H1 (cell line): ENCODE data around the gene CACNA1A. TPM values are rescaled to one million over a fixed set of nuclear protein-coding genes. Genes with fewer than 3 reads are reported as not detected.

ENCODE experiments used
- BACH1 ChIP-seq: IDR thresholded peaks from 2 replicates; pipeline ENCODE4 v1.6.1; 2012; ENCODE audit warnings: low read length, improper control_type of control experiment
- E2F6 ChIP-seq: IDR thresholded peaks from 2 replicates; pipeline ENCODE4 v1.6.1; 2012; ENCODE audit warnings: inconsistent platforms
- SUZ12 ChIP-seq: fragments of 200-600 bp; sonication (generic); IDR thresholded peaks from 2 replicates; pipeline ENCODE4 v1.6.1; 2012; ENCODE audit warnings: mild to moderate bottlenecking, inconsistent platforms, low read length, moderate library complexity, mixed read lengths
- polyA plus RNA-seq, 7 experiments: library from polyadenylated mRNA; depleted of rRNA in 3 of 7; stranded (reverse) in 5 of 7; unstranded in 2 of 7; fragments of >200 nt in 5 of 7; fragments of 200-250 nt in 2 of 7; gene quantifications; 1 replicate in 5 of 7; 2 replicates in 1 of 7; 4 replicates in 1 of 7; pipeline versions ENCODE4 v1.2.1 to v1.2.3, GENCODE V29; 2011 to 2013; ENCODE audit warnings: missing spikeins in 2 of 7, mixed read lengths in 2 of 7
- total RNA-seq: library from RNA; stranded (reverse); fragmentation: NEBNext Ultra II Directional; extraction: Animal tissue kit (Norgen Biotek cat#: 25700); gene quantifications from 2 replicates; pipeline ENCODE4 v1.2.1, GENCODE V29; 2021

The CACNA1A gene
- total and polyA plus RNA-seq, 2 of the 8 experiments (the other 6 are each of a cell fraction or from before 2014, with no cell fraction given) = 10.7 to 25.3 TPM

GRCh38 chr19:13255041-13255718 is 251.1 kb downstream of the CACNA1A start (continued):
- no peak for TF ChIP-seq BACH1
- no peak for TF ChIP-seq SUZ12
- no peak for TF ChIP-seq E2F6
